K562 (cell line): ENCODE measurements around the gene SHTN1. TPM values are rescaled to one million over a fixed set of nuclear protein-coding genes. Genes with fewer than 3 reads are reported as not detected.
A peak's percentile ranks its signal among the peaks of the same experiment; 100 is the strongest.

ENCODE experiments used
- ATAC-seq: fragments of 200-7000 bp; cut with Tn5 transposase; 3 replicates; pipeline ENCODE4 v1.9.1; 2020; ENCODE audit warnings: moderate library complexity
- BruUV-seq: library from RNA; stranded (reverse); fragments of 400-500 nt; replicated peaks from 2 replicates; lab custom pipeline; 2021; lab: Mats Ljungman, UMichigan
- CTCF ChIA-PET: fragments of 300-600 bp; formaldehyde crosslinking; extraction: SDS; loops from one replicate; lab custom pipeline; 2021; ENCODE audit warnings: low intra/inter-chr PET ratio; lab: Yijun Ruan, JAX
- POLR2A ChIA-PET: fragments of 300-600, 350-650 bp; sonication (Branson Sonifier 250); formaldehyde crosslinking; extraction: SDS; loops from one replicate; lab custom pipeline; 2021; ENCODE audit warnings: antibody characterized with exemption, inconsistent platforms; lab: Yijun Ruan, JAX
- DNase-seq, 4 experiments: peaks; one replicate each; pipeline versions ENCODE4 v3.0.0 to v3.0.0-alpha.2; 2011 to 2018; ENCODE audit warnings: low spot score in 3 of 4, mixed read lengths in 3 of 4; ENCODE audit errors: extremely low read depth in 1 of 4
- FAIRE-seq: peaks from 2 replicates; lab custom pipeline; 2011; peaks lifted over from hg19 to GRCh38; lab: Jason Lieb, UNC
- H2AFZ ChIP-seq: 2 replicates; pipeline ENCODE4 v1.6.0; 2011; ENCODE audit warnings: low read depth, low read length, control low read depth, inconsistent platforms
- H3K27ac ChIP-seq: fragments of 200-600 bp; 3 replicates; pipeline ENCODE4 v1.8.0; 2011; ENCODE audit warnings: low read depth, mild to moderate bottlenecking, control low read depth, inconsistent platforms, low read length, moderate library complexity, mixed read lengths; ENCODE audit errors: extremely low read depth
- H3K27me3 ChIP-seq, 2 experiments: fragments of 300-600 bp in 1 of 2; 2 replicates in 1 of 2; 3 replicates in 1 of 2; pipeline versions ENCODE4 v1.6.0 to v1.8.0; 2011; ENCODE audit warnings: inconsistent platforms in 2 of 2, low read length in 2 of 2, mild to moderate bottlenecking in 1 of 2, mixed read lengths in 1 of 2, moderate library complexity in 1 of 2; ENCODE audit not compliant: control insufficient read depth in 2 of 2, insufficient read depth in 2 of 2
- H3K36me3 ChIP-seq: fragments of 300-600 bp; 3 replicates; pipeline ENCODE4 v1.8.0; 2011; ENCODE audit warnings: mild to moderate bottlenecking, low read length, inconsistent platforms; ENCODE audit not compliant: control insufficient read depth, insufficient read depth
- H3K4me1 ChIP-seq, 2 experiments: fragments of 200-600 bp in 1 of 2; replicated peaks in 1 of 2; 2 replicates in 1 of 2; 3 replicates in 1 of 2; pipeline versions ENCODE4 v1.5.1 to v1.8.0; 2011; ENCODE audit warnings: inconsistent platforms in 2 of 2, low read length in 2 of 2, mild to moderate bottlenecking in 1 of 2, mixed read lengths in 1 of 2, moderate library complexity in 1 of 2; ENCODE audit not compliant: control insufficient read depth in 2 of 2, insufficient read depth in 2 of 2
- H3K4me2 ChIP-seq: 2 replicates; pipeline ENCODE4 v1.6.1; 2011; ENCODE audit warnings: low read length, control low read depth, inconsistent platforms, mixed read lengths; ENCODE audit not compliant: insufficient read depth
- H3K4me3 ChIP-seq: fragments of 200-600 bp; sonication (generic), shearing (Covaris generic); 2 replicates; pipeline ENCODE4 v1.5.1; 2016; ENCODE audit warnings: control low read depth, inconsistent platforms
- H3K79me2 ChIP-seq: fragments of 200-600 bp; 3 replicates; pipeline ENCODE4 v1.8.0; 2011; ENCODE audit warnings: low read length, inconsistent platforms; ENCODE audit not compliant: control insufficient read depth, insufficient read depth
- H3K9ac ChIP-seq, 2 experiments: 2 replicates each; pipeline versions ENCODE4 v1.6.0 to v1.6.1; 2011; ENCODE audit warnings: low read depth in 2 of 2, low read length in 2 of 2, control low read depth in 1 of 2, inconsistent platforms in 1 of 2, mild to moderate bottlenecking in 1 of 2, mixed read lengths in 1 of 2; ENCODE audit not compliant: insufficient read depth in 1 of 2
- H3K9me1 ChIP-seq: one replicate; pipeline ENCODE4 v1.6.0; 2011; ENCODE audit warnings: inconsistent platforms, mild to moderate bottlenecking, low read length, moderate library complexity; ENCODE audit not compliant: control insufficient read depth, insufficient read depth
- H3K9me3 ChIP-seq: replicated peaks from 2 replicates; pipeline ENCODE4 v1.5.1; 2011; ENCODE audit warnings: low read depth, low read length, inconsistent platforms; ENCODE audit not compliant: control insufficient read depth, insufficient read depth
- H4K20me1 ChIP-seq: replicated peaks from 2 replicates; pipeline ENCODE4 v1.6.1; 2011; ENCODE audit warnings: low read length, inconsistent platforms, mixed read lengths; ENCODE audit not compliant: control insufficient read depth, insufficient read depth
- C11orf30 ChIP-seq: fragments of 450-650 bp; IDR thresholded peaks from 2 replicates; pipeline ENCODE4 v1.6.1; 2016; ENCODE audit warnings: low read depth, mild to moderate bottlenecking
- ETV1 ChIP-seq: fragments of 450-650 bp; conservative IDR thresholded peaks from 2 replicates; pipeline ENCODE4 v1.6.1; 2016; ENCODE audit warnings: missing genetic modification characterization, control low read depth, low read depth, missing compliant biosample characterization
- MAFF ChIP-seq: IDR thresholded peaks from 2 replicates; pipeline ENCODE4 v1.6.1; 2012; ENCODE audit warnings: low read length, improper control_type of control experiment
- MAFG ChIP-seq: fragments of 450-650 bp; conservative IDR thresholded peaks from 2 replicates; pipeline ENCODE4 v1.6.1; 2016; ENCODE audit warnings: missing genetic modification characterization, missing compliant biosample characterization
- MAFK ChIP-seq: IDR thresholded peaks from 2 replicates; pipeline ENCODE4 v1.6.1; 2011; ENCODE audit warnings: low read length, improper control_type of control experiment
- PREB ChIP-seq: sonication (generic); formaldehyde crosslinking; IDR thresholded peaks from 2 replicates; pipeline ENCODE4 v1.8.1; 2023; ENCODE audit warnings: mild to moderate bottlenecking, missing genetic modification reagents
- TRIM28 ChIP-seq: fragments of 450-650 bp; IDR thresholded peaks from 2 replicates; pipeline ENCODE4 v1.6.1; 2017
- ZNF316 ChIP-seq: fragments of 450-650 bp; IDR thresholded peaks from 2 replicates; pipeline ENCODE4 v1.6.1; 2016
- in situ Hi-C: fragments of 300-500 bp; cut with MboI; formaldehyde crosslinking; loops from 4 replicates; pipeline ENCODE4 v1.15.0; 2018; ENCODE audit warnings: inconsistent platforms, mixed read lengths
- intact Hi-C: fragments of 100-400 bp; cut with micrococcal nuclease; formaldehyde crosslinking; loops from 2 replicates; pipeline ENCODE4 v1.14.2; 2022
- polyA plus RNA-seq, 8 experiments: library from polyadenylated mRNA; depleted of rRNA in 4 of 8; stranded (reverse) in 5 of 8; unstranded in 3 of 8; fragments of >200 nt; fragmentation: Nextera tagmentation in 2 of 8; fragmentation: Illumina TruSeq in 1 of 8; extraction: Ambion mirVana in 2 of 8; extraction: Trizol in 1 of 8; gene quantifications; 2 replicates each; pipeline versions ENCODE4 v1.2.1 to v1.2.3, GENCODE V29; 2011 to 2014; ENCODE audit warnings: inconsistent platforms in 1 of 8, missing spikeins in 1 of 8
- total RNA-seq, 7 experiments: library from RNA; depleted of rRNA in 6 of 7; stranded (reverse); fragments of >200 nt in 6 of 7; fragmentation: Illumina TruSeq in 2 of 7; extraction: Trizol in 2 of 7; gene quantifications; 2 replicates each; pipeline versions ENCODE4 v1.2.1 to v1.2.3, GENCODE V29; 2011 to 2021; ENCODE audit warnings: low replicate concordance in 1 of 7

SHTN1 gene
- total and polyA plus RNA-seq, 9 of the 15 experiments (the other 6 are each of a cell fraction or from before 2014, with no cell fraction given) = 5.4 to 21.3 (median 13.3) TPM

- H3K27me3 ChIP-seq = no peaks in the 10 kb centered on the region
- TF ChIP-seq TRIM28 = no peak
- TF ChIP-seq ETV1 (tag) = no peak
- peak; percentile 89 for TF ChIP-seq MAFF
- TF ChIP-seq MAFK = peak; percentile 87
- peak; percentile 87 for TF ChIP-seq MAFG (tag)
- no peak for TF ChIP-seq PREB
- TF ChIP-seq C11orf30 = peak; percentile 90
- TF ChIP-seq ZNF316 = peak; percentile 96
- no peak overlapping the region for H3K9ac ChIP-seq
- no peak overlapping the region for H2AFZ ChIP-seq
- no TSS peak for BruUV-seq
- no peaks in the 10 kb centered on the region; the same call in 2 of the 3 replicates for H3K36me3 ChIP-seq
- POLR2A ChIA-PET = interaction anchor here (0.7 to 1.4 kb wide), 2 partner anchors 16 to 434 kb away, joined by 3 read pairs; no protein-coding TSS in a partner anchor
- no peak overlapping the region for H3K4me2 ChIP-seq
- no peaks in the 10 kb centered on the region for H3K9me3 ChIP-seq
- CTCF ChIA-PET = no interaction called here
- in situ Hi-C loops = no loop called here
- H3K4me1 ChIP-seq = peaks cover 10 to 13% of the 10 kb centered on the region in 2 experiments; a peak in 4 of 5 replicates
- ATAC-seq = no peak
- intact Hi-C loops = loop anchor here (5.0 kb wide), 1 partner anchor 55 kb away; no protein-coding TSS in a partner anchor
- DNase-seq = peak in 1 of 4 experiments; percentile 16
- H3K27ac ChIP-seq = no peak overlapping the region
- H3K9me1 ChIP-seq = no peaks in the 10 kb centered on the region
- H4K20me1 ChIP-seq = no peaks in the 10 kb centered on the region
- no peak for FAIRE-seq
- H3K4me3 ChIP-seq = no peak overlapping the region
- peaks cover 77% of the 10 kb centered on the region for H3K79me2 ChIP-seq
Measured at GRCh38 chr10:117002206-117002605, 2.8 kb downstream of the SHTN1 start.
